Activated CD4-positive, alpha-beta T cell treated with anti-CD3 and anti-CD28 coated beads, Interleukin-10, Interleukin-2, amounts not matched to agents 100 ng/mL and 50 ng/mL, durations not matched to agents 16 hours and 8 hours (primary cell): ENCODE data around the gene CCDC85C.

Source experiments
- DNase-seq: peaks from one replicate; pipeline ENCODE4 v3.0.0-alpha.2; 2020

Gene CCDC85C

GRCh38 chr14:99552572-99553216, 51.3 kb downstream of the CCDC85C start:
- no peak for DNase-seq

- DNase-seq, result no peak
These were observed 51.9 kb downstream of the CCDC85C start for GRCh38 chr14:99552021-99552553.

GRCh38 chr14:99551034-99551922, 52.7 kb downstream of the CCDC85C start:
- DNase-seq, result no peak

GRCh38 chr14:99550387-99550992, 53.5 kb downstream of the CCDC85C start:
- no peak for DNase-seq

GRCh38 chr14:99549684-99550083, 54.3 kb downstream of the CCDC85C start:
- no peak for DNase-seq

GRCh38 chr14:99548871-99549515, 55.0 kb downstream of the CCDC85C start:
- no peak for DNase-seq

- no peak for DNase-seq
These were observed 55.8 kb downstream of the CCDC85C start for GRCh38 chr14:99548255-99548654.

GRCh38 chr14:99546234-99546879, 57.6 kb downstream of the CCDC85C start:
- no peak for DNase-seq

- no peak for DNase-seq
These were observed 58.4 kb downstream of the CCDC85C start for GRCh38 chr14:99545586-99545985.

- DNase-seq, result no peak
These were observed 59.0 kb downstream of the CCDC85C start for GRCh38 chr14:99544991-99545390.

GRCh38 chr14:99543985-99544384, 60.0 kb downstream of the CCDC85C start:
- DNase-seq, result no peak

GRCh38 chr14:99543370-99543769, 60.6 kb downstream of the CCDC85C start:
- DNase-seq, result no peak

- no peak for DNase-seq
These were observed 61.4 kb downstream of the CCDC85C start for GRCh38 chr14:99542566-99542965.

GRCh38 chr14:99541677-99542470, 62.1 kb downstream of the CCDC85C start:
- DNase-seq, result no peak

GRCh38 chr14:99541211-99541610, 62.8 kb downstream of the CCDC85C start:
- no peak for DNase-seq

GRCh38 chr14:99540196-99541032, 63.6 kb downstream of the CCDC85C start:
- no peak for DNase-seq

GRCh38 chr14:99539491-99539890, 64.5 kb downstream of the CCDC85C start:
- DNase-seq, result no peak

GRCh38 chr14:99538733-99539132, 65.3 kb downstream of the CCDC85C start:
- DNase-seq, result no peak

- DNase-seq, result no peak
These were observed 65.7 kb downstream of the CCDC85C start for GRCh38 chr14:99538275-99538674.

- DNase-seq, result no peak
These were observed 66.6 kb downstream of the CCDC85C start for GRCh38 chr14:99537399-99537798.
